IMR-90 (cell line): ENCODE data around the gene GSTP1. TPM values are rescaled to one million over a fixed set of nuclear protein-coding genes. Genes with fewer than 3 reads are reported as not detected.

Source experiments
- ATAC-seq: fragments of 200-7000 bp; cut with Tn5 transposase; 2 replicates; pipeline ENCODE4 v1.9.1; 2020; ENCODE audit warnings: low read depth, mild to moderate bottlenecking, moderate library complexity
- BruUV-seq: library from RNA; stranded (reverse); fragments of 400-500 nt; replicated peaks from 2 replicates; lab custom pipeline; 2021; lab: Mats Ljungman, UMichigan
- CTCF ChIA-PET: fragments of 300-600 bp; formaldehyde crosslinking; extraction: SDS; loops from one replicate; lab custom pipeline; 2021; ENCODE audit warnings: antibody characterized with exemption; lab: Yijun Ruan, JAX
- POLR2A ChIA-PET: fragments of 300-600 bp; sonication (Branson Sonifier 250); formaldehyde crosslinking; loops from one replicate; lab custom pipeline; 2022; ENCODE audit warnings: antibody characterized with exemption; ENCODE audit not compliant: unreplicated experiment; lab: Charles Lee
- DNase-seq: peaks from one replicate; pipeline ENCODE4 v3.0.0; 2013
- H2AFZ ChIP-seq: replicated peaks from 2 replicates; pipeline ENCODE3; 2013; ENCODE audit warnings: low read length, mild to moderate bottlenecking; ENCODE audit not compliant: poor library complexity
- H2AK5ac ChIP-seq: 2 replicates; pipeline ENCODE4 v1.6.1; 2013; ENCODE audit warnings: low read depth, low read length, inconsistent platforms
- H2AK9ac ChIP-seq: replicated peaks from 2 replicates; pipeline ENCODE3; 2013; ENCODE audit warnings: mild to moderate bottlenecking, low read depth, low read length, moderate library complexity; ENCODE audit not compliant: poor library complexity
- H2BK120ac ChIP-seq: 2 replicates; pipeline ENCODE4 v1.6.1; 2013; ENCODE audit warnings: low read depth, low read length, inconsistent platforms
- H2BK15ac ChIP-seq: 3 replicates; pipeline ENCODE4 v1.6.1; 2013; ENCODE audit warnings: low read depth, low read length, inconsistent platforms
- H2BK20ac ChIP-seq: 2 replicates; pipeline ENCODE4 v1.6.1; 2013; ENCODE audit warnings: low read depth, mild to moderate bottlenecking, inconsistent platforms, low read length, moderate library complexity
- H2BK5ac ChIP-seq: 2 replicates; pipeline ENCODE4 v1.6.1; 2013; ENCODE audit warnings: mild to moderate bottlenecking, low read depth, low read length, inconsistent platforms; ENCODE audit not compliant: poor library complexity, severe bottlenecking
- H3K14ac ChIP-seq: replicated peaks from 2 replicates; pipeline ENCODE4 v1.6.1; 2013; ENCODE audit warnings: low read depth, low read length, inconsistent platforms
- H3K18ac ChIP-seq: 2 replicates; pipeline ENCODE4 v1.6.1; 2013; ENCODE audit warnings: low read depth, low read length, control low read depth
- H3K23ac ChIP-seq: 2 replicates; pipeline ENCODE4 v1.6.1; 2013; ENCODE audit warnings: low read depth, low read length, inconsistent platforms
- H3K27ac ChIP-seq: 2 replicates; pipeline ENCODE4 v1.5.1; 2013; ENCODE audit warnings: mild to moderate bottlenecking, control low read depth, low read length; ENCODE audit not compliant: insufficient read depth
- H3K27me3 ChIP-seq: 2 replicates; pipeline ENCODE4 v1.6.1; 2013; ENCODE audit warnings: low read length; ENCODE audit not compliant: control insufficient read depth, insufficient read depth
- H3K36me3 ChIP-seq: 2 replicates; pipeline ENCODE4 v1.6.1; 2013; ENCODE audit warnings: low read length, mixed read lengths; ENCODE audit not compliant: control insufficient read depth, insufficient read depth
- H3K4ac ChIP-seq: 2 replicates; pipeline ENCODE4 v1.6.1; 2013; ENCODE audit warnings: low read depth, low read length, inconsistent platforms
- H3K4me1 ChIP-seq: 2 replicates; pipeline ENCODE4 v1.6.1; 2013; ENCODE audit warnings: low read length, mixed read lengths; ENCODE audit not compliant: control insufficient read depth, insufficient read depth
- H3K4me2 ChIP-seq: 2 replicates; pipeline ENCODE4 v1.6.1; 2013; ENCODE audit warnings: low read depth, mild to moderate bottlenecking, control low read depth, low read length, moderate library complexity
- H3K4me3 ChIP-seq: 2 replicates; pipeline ENCODE4 v1.5.1; 2013; ENCODE audit warnings: low read depth, mild to moderate bottlenecking, control low read depth, low read length, moderate library complexity; ENCODE audit not compliant: insufficient read depth
- H3K56ac ChIP-seq: 2 replicates; pipeline ENCODE4 v1.6.1; 2013; ENCODE audit warnings: low read length, inconsistent platforms; ENCODE audit not compliant: insufficient read depth; ENCODE audit errors: extremely low read depth
- H3K79me1 ChIP-seq, 2 experiments: 2 replicates each; pipeline ENCODE4 v1.6.1; 2013; ENCODE audit warnings: low read length in 2 of 2, inconsistent platforms in 1 of 2, low read depth in 1 of 2
- H3K9ac ChIP-seq: 2 replicates; pipeline ENCODE4 v1.6.1; 2013; ENCODE audit warnings: low read depth, low read length, control low read depth
- H3K9me1 ChIP-seq: 2 replicates; pipeline ENCODE4 v1.6.1; 2013; ENCODE audit warnings: low read length, inconsistent platforms; ENCODE audit not compliant: insufficient read depth
- H3K9me3 ChIP-seq: 2 replicates; pipeline ENCODE4 v1.6.1; 2013; ENCODE audit warnings: low read length; ENCODE audit not compliant: control insufficient read depth, insufficient read depth
- H4K20me1 ChIP-seq: 2 replicates; pipeline ENCODE4 v1.6.1; 2013; ENCODE audit warnings: low read length, inconsistent platforms; ENCODE audit not compliant: insufficient read depth
- H4K5ac ChIP-seq: 2 replicates; pipeline ENCODE4 v1.6.1; 2013; ENCODE audit warnings: mild to moderate bottlenecking, low read depth, low read length, control low read depth
- H4K8ac ChIP-seq, 2 experiments: 2 replicates each; pipeline ENCODE4 v1.6.1; 2013; ENCODE audit warnings: low read depth in 2 of 2, low read length in 2 of 2, control low read depth in 1 of 2, inconsistent platforms in 1 of 2
- H4K91ac ChIP-seq: 2 replicates; pipeline ENCODE4 v1.6.1; 2013; ENCODE audit warnings: low read depth, low read length, inconsistent platforms; ENCODE audit not compliant: insufficient read depth
- BHLHE40 ChIP-seq: fragments of 150-350 bp; IDR thresholded peaks from 2 replicates; pipeline ENCODE4 v1.6.1; 2016; ENCODE audit warnings: mild to moderate bottlenecking, low read depth, low read length
- CEBPB ChIP-seq: IDR thresholded peaks from 2 replicates; pipeline ENCODE4 v1.6.1; 2012; ENCODE audit warnings: low read depth, low read length, improper control_type of control experiment
- CHD1 ChIP-seq: IDR thresholded peaks from 2 replicates; pipeline ENCODE4 v1.6.1; 2012; ENCODE audit warnings: low read depth, low read length, improper control_type of control experiment
- FOS ChIP-seq: fragments of 150-350 bp; IDR thresholded peaks from 2 replicates; pipeline ENCODE4 v1.6.1; 2016; ENCODE audit warnings: low read depth, low read length
- MAFK ChIP-seq: IDR thresholded peaks from 2 replicates; pipeline ENCODE4 v1.6.1; 2012; ENCODE audit warnings: low read depth, low read length, improper control_type of control experiment
- MAZ ChIP-seq: IDR thresholded peaks from 2 replicates; pipeline ENCODE4 v1.6.1; 2012; ENCODE audit warnings: low read depth, mild to moderate bottlenecking, low read length, improper control_type of control experiment, moderate library complexity, borderline replicate concordance
- MXI1 ChIP-seq: IDR thresholded peaks from 2 replicates; pipeline ENCODE4 v1.6.1; 2012; ENCODE audit warnings: low read depth, mild to moderate bottlenecking, low read length, moderate library complexity, borderline replicate concordance
- NFE2L2 ChIP-seq: fragments of 150-350 bp; IDR thresholded peaks from 2 replicates; pipeline ENCODE4 v1.6.1; 2016; ENCODE audit warnings: low read depth, mild to moderate bottlenecking, low read length
- POLR2A ChIP-seq: IDR thresholded peaks from 2 replicates; pipeline ENCODE4 v1.6.1; 2012; ENCODE audit warnings: mild to moderate bottlenecking, low read depth, low read length
- RAD21 ChIP-seq: IDR thresholded peaks from 2 replicates; pipeline ENCODE4 v1.6.1; 2012; ENCODE audit warnings: low read length, improper control_type of control experiment
- RCOR1 ChIP-seq: IDR thresholded peaks from 2 replicates; pipeline ENCODE4 v1.6.1; 2012; ENCODE audit warnings: mild to moderate bottlenecking, low read length, improper control_type of control experiment; ENCODE audit not compliant: insufficient replicate concordance
- RFX5 ChIP-seq: IDR thresholded peaks from 2 replicates; pipeline ENCODE4 v1.8.0; 2012; ENCODE audit warnings: low read depth, mild to moderate bottlenecking, low read length, moderate library complexity
- SMC3 ChIP-seq: fragments of 150-350 bp; IDR thresholded peaks from 2 replicates; pipeline ENCODE4 v1.6.1; 2016; ENCODE audit warnings: low read depth, mild to moderate bottlenecking, antibody characterized with exemption, low read length, moderate library complexity
- WGBS, 2 experiments: methylation state at CpG; one replicate each; pipeline versions ENCODE4 v1.1.5 to v1.1.7; 2013; ENCODE audit warnings: missing lambda C conversion rate in 2 of 2; ENCODE audit not compliant: insufficient read length in 1 of 2; ENCODE audit errors: extremely low coverage in 2 of 2; 5-methylcytosine and 5-hydroxymethylcytosine counted together
- dilution Hi-C: fragments of 300-500 bp; cut with HindIII; formaldehyde crosslinking; loops from one replicate; pipeline ENCODE4 v1.14.3; 2018; ENCODE audit warnings: low sequenced_read_pairs; ENCODE audit not compliant: unreplicated experiment
- in situ Hi-C: fragments of 300-500 bp; cut with MboI; formaldehyde crosslinking; loops from 3 replicates; pipeline ENCODE4 v1.14.3; 2019; ENCODE audit warnings: low sequenced_read_pairs, inconsistent platforms, mixed read lengths
- intact Hi-C: fragments of 100-400 bp; cut with micrococcal nuclease; formaldehyde crosslinking; loops from 2 replicates; pipeline ENCODE4 v1.10.0; 2022
- polyA plus RNA-seq, 3 experiments: library from polyadenylated mRNA; depleted of rRNA; stranded (reverse); fragments of >200 nt; gene quantifications; 2 replicates each; pipeline ENCODE4 v1.2.3, GENCODE V29; 2012; ENCODE audit warnings: low replicate concordance in 1 of 3
- total RNA-seq: library from RNA; depleted of rRNA; stranded (reverse); fragments of >200 nt; gene quantifications from 2 replicates; pipeline ENCODE4 v1.2.3, GENCODE V29; 2012
- TF ChIP-seq, protein P1 (sequence below): fragments of 150-350 bp; IDR thresholded peaks from 2 replicates; pipeline ENCODE4 v1.6.1; 2016; ENCODE audit warnings: low read depth, mild to moderate bottlenecking, low read length, moderate library complexity, borderline replicate concordance
- TF ChIP-seq, protein P2 (sequence below): fragments of 150-350 bp; IDR thresholded peaks from 2 replicates; pipeline ENCODE4 v1.6.1; 2017; ENCODE audit warnings: mild to moderate bottlenecking, antibody characterized with exemption, low read length, low read depth
- TF ChIP-seq, protein P3 (sequence below): conservative IDR thresholded peaks from 2 replicates; pipeline ENCODE4 v1.5.1; 2012; ENCODE audit warnings: mild to moderate bottlenecking, low read depth, low read length, improper control_type of control experiment

Gene GSTP1
- total and polyA plus RNA-seq, 2 of the 4 experiments (the other 2 are of a cell fraction): 947 to 1,539 TPM

DNA sequence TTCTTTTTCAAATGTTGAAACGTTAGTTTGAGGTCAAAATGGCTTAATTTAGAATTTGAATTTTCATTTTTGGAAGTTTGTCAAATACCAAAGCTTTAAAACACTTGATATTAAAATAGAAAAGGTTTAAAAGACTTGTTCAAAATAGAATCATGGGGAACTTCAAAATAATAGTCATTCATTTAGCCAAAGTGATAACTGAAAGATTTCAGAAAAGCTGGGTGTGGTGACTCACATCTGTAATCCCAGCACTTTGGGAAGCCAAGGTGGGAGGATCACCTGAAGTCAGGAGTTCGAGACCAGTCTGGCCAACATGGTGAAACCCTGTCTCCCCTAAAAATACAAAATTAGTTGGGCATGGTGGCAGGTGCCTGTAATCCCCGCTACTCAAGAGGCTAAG, 10.9 kb downstream of the GSTP1 start:
- H3K36me3 ChIP-seq: no peaks in the 10 kb centered on the region
- ChIA-PET CTCF (no interaction called here), POLR2A (no interaction called here)
- no peaks in the 10 kb centered on the region for H4K20me1 ChIP-seq
- H3K18ac ChIP-seq: no peak overlapping the region
- no peak overlapping the region for H3K4me2 ChIP-seq
- no peaks in the 10 kb centered on the region for H3K4me1 ChIP-seq
- in situ Hi-C loops (no loop called here), intact Hi-C loops (no loop called here), dilution Hi-C loops (no loop called here)
- H3K9me3 ChIP-seq: peaks cover 3% of the 10 kb centered on the region
- BruUV-seq: no TSS peak
- H3K9ac ChIP-seq: no peak overlapping the region
- WGBS, 2 experiments: no CpG with 5 or more reads among the region's 3 CpGs
- H2AK5ac ChIP-seq: no peak overlapping the region
- ATAC-seq: no peak
- TF ChIP-seq MAZ (no peak), FOS (no peak), RAD21 (no peak), RCOR1 (no peak), BHLHE40 (no peak), CEBPB (no peak), POLR2A (no peak), MXI1 (no peak), MAFK (no peak), RFX5 (no peak), NFE2L2 (no peak), SMC3 (no peak), CHD1 (no peak)
- TF ChIP-seq, protein P1, sequence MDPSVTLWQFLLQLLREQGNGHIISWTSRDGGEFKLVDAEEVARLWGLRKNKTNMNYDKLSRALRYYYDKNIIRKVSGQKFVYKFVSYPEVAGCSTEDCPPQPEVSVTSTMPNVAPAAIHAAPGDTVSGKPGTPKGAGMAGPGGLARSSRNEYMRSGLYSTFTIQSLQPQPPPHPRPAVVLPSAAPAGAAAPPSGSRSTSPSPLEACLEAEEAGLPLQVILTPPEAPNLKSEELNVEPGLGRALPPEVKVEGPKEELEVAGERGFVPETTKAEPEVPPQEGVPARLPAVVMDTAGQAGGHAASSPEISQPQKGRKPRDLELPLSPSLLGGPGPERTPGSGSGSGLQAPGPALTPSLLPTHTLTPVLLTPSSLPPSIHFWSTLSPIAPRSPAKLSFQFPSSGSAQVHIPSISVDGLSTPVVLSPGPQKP: no peak
- TF ChIP-seq, protein P2, sequence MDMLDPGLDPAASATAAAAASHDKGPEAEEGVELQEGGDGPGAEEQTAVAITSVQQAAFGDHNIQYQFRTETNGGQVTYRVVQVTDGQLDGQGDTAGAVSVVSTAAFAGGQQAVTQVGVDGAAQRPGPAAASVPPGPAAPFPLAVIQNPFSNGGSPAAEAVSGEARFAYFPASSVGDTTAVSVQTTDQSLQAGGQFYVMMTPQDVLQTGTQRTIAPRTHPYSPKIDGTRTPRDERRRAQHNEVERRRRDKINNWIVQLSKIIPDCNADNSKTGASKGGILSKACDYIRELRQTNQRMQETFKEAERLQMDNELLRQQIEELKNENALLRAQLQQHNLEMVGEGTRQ: no peak
- TF ChIP-seq, protein P3, sequence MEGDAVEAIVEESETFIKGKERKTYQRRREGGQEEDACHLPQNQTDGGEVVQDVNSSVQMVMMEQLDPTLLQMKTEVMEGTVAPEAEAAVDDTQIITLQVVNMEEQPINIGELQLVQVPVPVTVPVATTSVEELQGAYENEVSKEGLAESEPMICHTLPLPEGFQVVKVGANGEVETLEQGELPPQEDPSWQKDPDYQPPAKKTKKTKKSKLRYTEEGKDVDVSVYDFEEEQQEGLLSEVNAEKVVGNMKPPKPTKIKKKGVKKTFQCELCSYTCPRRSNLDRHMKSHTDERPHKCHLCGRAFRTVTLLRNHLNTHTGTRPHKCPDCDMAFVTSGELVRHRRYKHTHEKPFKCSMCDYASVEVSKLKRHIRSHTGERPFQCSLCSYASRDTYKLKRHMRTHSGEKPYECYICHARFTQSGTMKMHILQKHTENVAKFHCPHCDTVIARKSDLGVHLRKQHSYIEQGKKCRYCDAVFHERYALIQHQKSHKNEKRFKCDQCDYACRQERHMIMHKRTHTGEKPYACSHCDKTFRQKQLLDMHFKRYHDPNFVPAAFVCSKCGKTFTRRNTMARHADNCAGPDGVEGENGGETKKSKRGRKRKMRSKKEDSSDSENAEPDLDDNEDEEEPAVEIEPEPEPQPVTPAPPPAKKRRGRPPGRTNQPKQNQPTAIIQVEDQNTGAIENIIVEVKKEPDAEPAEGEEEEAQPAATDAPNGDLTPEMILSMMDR: no peak
- H2BK5ac ChIP-seq: no peak overlapping the region
- H4K5ac ChIP-seq: no peak overlapping the region
- DNase-seq: no peak
- no peak overlapping the region for H3K4me3 ChIP-seq
- peaks cover 15% of the 10 kb centered on the region for H3K27me3 ChIP-seq
- no peaks in the 10 kb centered on the region for H3K9me1 ChIP-seq
- H2AFZ ChIP-seq: no peak overlapping the region
- H3K79me1 ChIP-seq: no peaks in the 10 kb centered on the region
- no peak overlapping the region for H4K91ac ChIP-seq
- H2BK120ac ChIP-seq: no peak overlapping the region
- H2AK9ac ChIP-seq: no peak overlapping the region
- no peak overlapping the region for H3K23ac ChIP-seq
- H3K4ac ChIP-seq: no peak overlapping the region
- no peak overlapping the region for H3K27ac ChIP-seq
- no peak overlapping the region for H4K8ac ChIP-seq
- no peak overlapping the region for H3K56ac ChIP-seq
- H2BK15ac ChIP-seq: no peak overlapping the region
- H3K14ac ChIP-seq: no peak overlapping the region
- no peak overlapping the region for H2BK20ac ChIP-seq
